H7 (cell line): Measurements from ENCODE around the gene HNRNPUL2. TPM values are rescaled to one million over a fixed set of nuclear protein-coding genes. Genes with fewer than 3 reads are reported as not detected.
"Not testable (repeated sequence)": the region's sequence is repeated elsewhere in the genome, so short reads cannot be mapped to it uniquely, and the experiment has no call there.

Source experiments
- DNase-seq: peaks from one replicate; pipeline ENCODE4 v3.0.0; 2012
- H3K27me3 ChIP-seq: 2 replicates; pipeline ENCODE4 v1.6.0; 2011; ENCODE audit warnings: mild to moderate bottlenecking, low read length; ENCODE audit not compliant: control insufficient read depth, insufficient read depth
- H3K36me3 ChIP-seq: replicated peaks from 2 replicates; pipeline ENCODE4 v1.5.1; 2011; ENCODE audit warnings: low read length; ENCODE audit not compliant: control insufficient read depth, insufficient read depth
- H3K4me3 ChIP-seq: 2 replicates; pipeline ENCODE4 v1.5.1; 2011; ENCODE audit warnings: low read depth, mild to moderate bottlenecking, control low read depth, low read length, moderate library complexity; ENCODE audit not compliant: insufficient read depth
- total RNA-seq: library from RNA; depleted of rRNA; stranded (reverse); fragments of >200 nt; shearing (Covaris generic); gene quantifications from 2 replicates; pipeline ENCODE4 v1.2.3, GENCODE V29; 2014; rRNA removed

HNRNPUL2 gene
- total RNA-seq = 7.3 and 10.1 TPM in 2 replicates

DNA sequence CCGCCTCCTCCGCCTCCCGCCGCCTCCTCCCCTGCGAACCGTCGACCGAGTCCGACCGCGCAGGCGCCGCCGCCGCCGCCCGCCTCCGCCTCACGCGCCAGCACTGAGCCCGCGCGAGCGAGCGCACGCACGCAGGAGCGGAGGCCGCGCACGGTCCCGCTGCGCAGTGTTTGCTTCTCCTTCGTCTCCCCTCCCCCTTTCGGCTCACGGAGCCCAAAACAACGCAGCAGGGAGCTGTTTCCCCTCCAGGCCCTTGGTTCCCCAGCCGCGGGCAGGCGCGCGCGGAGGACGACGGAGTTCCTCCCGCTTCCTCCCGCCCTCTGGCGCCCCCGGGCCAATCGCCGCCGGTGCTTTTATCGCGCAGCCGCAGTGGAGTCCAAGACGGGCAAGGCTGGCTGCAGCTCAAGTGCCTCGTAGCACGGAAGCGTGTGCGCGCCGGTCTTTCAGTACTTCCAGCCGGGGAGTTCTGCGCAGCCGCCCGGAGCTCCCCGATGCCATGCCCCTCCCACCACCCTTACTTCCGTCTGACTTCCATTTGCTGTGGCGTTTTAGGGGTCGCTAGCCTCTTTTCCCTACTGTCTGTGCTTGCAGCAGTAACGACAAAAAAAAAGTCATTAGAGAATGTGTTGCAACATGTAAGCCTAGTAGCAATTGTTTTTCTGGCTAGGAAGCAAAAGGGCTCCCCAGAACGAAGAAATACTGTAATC, at the start of gene HNRNPUL2:
TSS of gene HNRNPUL2 (minus strand) at position 293 of the 707 bp plus-strand sequence. CDS start 301 bp downstream, outside the sequence.
- peak within 1 kb of the TSS; percentile 99 for H3K4me3 ChIP-seq
- H3K27me3 ChIP-seq = no peaks in the 10 kb centered on the region
- peaks cover 18% of the 10 kb centered on the region for H3K36me3 ChIP-seq
- peak; percentile 99 for DNase-seq

DNA sequence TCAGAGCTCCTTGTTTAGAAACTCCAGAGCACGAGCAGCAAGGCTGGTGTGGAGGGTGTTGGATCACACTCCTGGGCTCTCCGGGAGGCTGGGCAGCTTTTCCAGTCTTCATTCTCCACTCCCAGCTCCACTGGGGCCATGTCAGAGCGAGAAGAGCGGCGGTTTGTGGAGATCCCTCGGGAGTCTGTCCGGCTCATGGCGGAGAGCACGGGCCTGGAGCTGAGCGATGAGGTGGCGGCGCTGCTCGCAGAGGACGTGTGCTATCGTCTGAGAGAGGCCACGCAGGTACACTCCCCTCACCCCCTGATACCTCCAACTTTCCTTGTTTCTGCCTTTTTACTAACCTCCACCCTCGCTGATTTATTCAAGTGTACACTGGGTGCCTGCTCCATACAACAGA, 48.4 kb upstream of the HNRNPUL2 start:
- no peak for DNase-seq
- Histone ChIP-seq H3K27me3 (no peaks in the 10 kb centered on the region), H3K4me3 (no peak overlapping the region), H3K36me3 (peaks cover 17% of the 10 kb centered on the region)

DNA sequence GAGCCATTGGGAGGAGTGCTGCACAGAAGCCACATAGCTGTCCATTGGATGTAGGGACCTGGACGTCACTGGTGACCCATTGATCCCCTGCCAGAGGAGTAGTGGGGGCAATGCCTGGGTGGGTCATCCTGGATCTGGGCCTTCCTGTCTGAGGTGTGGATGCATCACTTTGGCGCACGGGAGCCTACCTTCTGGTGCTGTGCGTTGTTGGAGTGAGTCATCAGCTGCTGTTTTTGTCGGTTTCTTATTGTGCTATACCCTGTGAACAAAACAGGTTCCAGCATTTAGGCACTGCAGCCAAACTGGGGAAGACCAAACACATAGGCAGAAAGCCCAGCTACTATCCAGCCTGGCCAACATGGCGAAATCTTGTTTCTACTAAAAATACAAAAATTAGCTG, 47.1 kb upstream of the HNRNPUL2 start:
- DNase-seq = no peak
- peaks cover 17% of the 10 kb centered on the region for H3K36me3 ChIP-seq
- no peak overlapping the region for H3K4me3 ChIP-seq
- H3K27me3 ChIP-seq = no peaks in the 10 kb centered on the region

DNA sequence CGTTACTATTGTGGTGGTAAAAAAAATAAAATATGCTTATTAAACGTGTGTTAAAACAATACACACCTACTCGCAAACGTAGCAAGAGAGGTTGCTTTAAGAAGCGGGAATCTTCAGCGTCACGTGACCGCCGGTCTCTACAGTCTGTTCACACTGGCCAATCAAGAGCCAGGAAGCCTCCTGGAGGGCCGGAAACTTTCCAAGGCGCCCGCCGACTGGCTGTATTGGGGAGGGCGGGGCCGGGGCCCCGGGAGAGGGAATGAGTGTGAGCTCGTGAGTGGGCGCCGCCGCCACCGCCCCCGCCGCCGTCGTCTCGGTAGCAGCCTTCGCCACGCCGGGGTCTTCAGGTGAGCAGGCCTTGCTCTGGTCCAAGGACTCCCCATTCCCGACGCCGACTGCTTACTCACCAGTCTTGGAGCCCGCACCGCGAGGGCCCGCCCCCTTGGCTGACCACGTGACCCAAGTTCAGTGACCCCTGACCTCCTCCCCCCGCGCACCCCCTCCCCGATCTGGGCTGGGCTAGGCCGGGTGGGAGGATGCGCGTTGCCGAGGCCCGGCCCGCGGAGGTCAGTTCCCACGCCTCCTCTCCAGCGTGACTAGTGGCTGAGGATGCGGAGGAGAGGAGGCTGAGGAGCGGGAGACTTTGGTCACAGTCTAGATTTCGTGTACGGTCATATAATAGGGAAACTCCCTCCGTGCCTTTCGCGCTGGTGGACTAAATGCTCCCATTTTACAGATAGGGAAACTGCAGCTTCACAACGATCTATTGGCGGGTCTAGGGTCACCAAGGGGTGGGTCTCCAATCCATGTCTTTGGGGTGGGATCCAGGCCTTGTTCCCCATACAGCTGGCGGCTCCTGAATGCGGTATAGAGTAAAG, 44.1 kb upstream of the HNRNPUL2 start, which contains the start of gene TAF6L:
TSS of gene TAF6L (plus strand) at position 253 of the 878 bp plus-strand sequence. CDS start 4,388 bp downstream, outside the sequence.
- no peaks in the 10 kb centered on the region for H3K27me3 ChIP-seq
- peaks cover 20% of the 10 kb centered on the region for H3K36me3 ChIP-seq
- H3K4me3 ChIP-seq = peak within 1 kb of the TSS; percentile 82
- DNase-seq = peak; percentile 98

DNA sequence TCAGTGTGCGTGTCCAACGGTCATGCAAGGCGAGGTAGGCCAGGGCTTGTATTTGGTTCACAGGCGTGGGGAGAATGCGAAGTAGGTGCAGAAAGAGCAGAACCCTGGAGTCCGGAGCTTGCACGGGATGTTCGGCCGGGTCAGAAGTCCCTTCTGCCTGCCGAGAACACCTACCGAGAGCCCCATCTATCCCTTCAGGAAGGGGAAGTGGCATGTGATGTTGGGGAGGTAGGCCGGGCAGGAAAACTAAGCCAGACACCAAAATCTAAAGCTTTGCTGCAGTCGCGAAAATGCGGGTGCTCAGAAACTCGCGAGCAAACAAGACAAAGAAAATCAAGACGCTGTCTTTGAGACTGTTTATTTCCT, 43.5 kb upstream of the HNRNPUL2 start:
- peak; percentile 69 for DNase-seq

DNA sequence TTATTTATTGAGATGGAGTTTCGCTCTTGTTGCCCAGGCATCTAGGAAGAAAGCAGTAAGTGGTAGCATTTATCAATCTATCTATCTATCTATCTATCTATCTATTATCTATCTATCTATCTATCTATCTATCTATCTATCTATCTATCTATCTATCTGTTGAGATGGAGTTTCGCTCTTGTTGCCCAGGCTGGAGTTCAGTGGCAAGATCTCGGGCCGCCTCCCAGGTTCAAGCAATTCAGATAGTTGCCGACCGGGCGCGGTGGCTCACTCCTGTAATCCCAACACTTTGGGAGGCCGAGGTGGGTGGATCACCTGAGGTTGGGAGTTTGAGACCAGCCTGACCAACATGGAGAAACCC, 33.6 kb upstream of the HNRNPUL2 start:
- peak overlapping the region; percentile 21 for H3K4me3 ChIP-seq
- peaks cover 10% of the 10 kb centered on the region for H3K36me3 ChIP-seq
- not testable (repeated sequence) for H3K27me3 ChIP-seq, DNase-seq

More for the DNA sequence above, 43.5 kb upstream of the HNRNPUL2 start:
- Histone ChIP-seq H3K4me3 (peak overlapping the region; percentile 82), H3K27me3 (no peaks in the 10 kb centered on the region), H3K36me3 (peaks cover 20% of the 10 kb centered on the region)

DNA sequence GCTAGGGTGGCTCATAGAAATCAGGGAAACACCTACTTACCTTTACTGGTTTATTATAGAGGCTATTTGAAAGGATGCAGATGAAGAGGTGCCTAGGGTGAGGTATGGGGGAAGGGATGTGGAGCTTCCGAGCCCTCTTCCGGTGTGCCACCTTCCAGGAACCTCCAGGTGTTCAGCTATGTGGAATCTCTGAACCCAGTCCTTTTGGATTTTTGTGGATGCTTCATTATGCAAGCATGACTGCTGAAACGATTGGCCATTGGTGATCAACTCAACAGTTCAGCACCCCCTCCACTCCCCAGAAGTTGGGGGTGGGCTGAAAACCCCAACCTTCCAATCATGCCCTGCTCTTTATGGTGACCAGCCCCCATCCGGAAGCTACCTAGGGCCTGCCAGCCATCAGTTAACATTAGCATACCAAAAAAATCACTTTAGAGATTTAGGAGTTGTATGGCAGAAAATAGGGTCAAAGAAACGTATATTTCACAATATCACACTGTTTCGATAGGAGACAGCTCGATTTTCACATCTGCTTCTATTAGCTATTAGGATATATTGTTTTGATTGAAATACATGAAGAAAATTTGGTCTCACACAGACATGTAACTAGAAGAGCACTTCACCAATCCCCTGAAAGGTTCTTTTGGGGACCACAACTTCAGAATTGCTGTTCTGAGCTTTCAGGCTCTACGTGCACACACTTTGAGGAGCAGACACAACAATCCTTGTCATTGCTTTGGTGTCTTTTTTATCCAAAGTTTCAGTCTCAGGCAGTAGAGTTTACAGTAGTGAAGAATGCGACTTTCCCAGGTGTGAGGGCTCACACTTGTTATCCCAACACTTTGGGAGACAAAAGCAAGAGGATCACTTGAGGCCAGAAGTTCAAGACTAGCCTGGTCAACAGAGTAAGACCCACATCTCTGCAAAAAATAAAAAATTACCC, 30.9 kb upstream of the HNRNPUL2 start:
- peak; percentile 87 for DNase-seq
- Histone ChIP-seq H3K36me3 (peaks cover 9% of the 10 kb centered on the region), H3K27me3 (no peaks in the 10 kb centered on the region), H3K4me3 (peak overlapping the region; percentile 39)

DNA sequence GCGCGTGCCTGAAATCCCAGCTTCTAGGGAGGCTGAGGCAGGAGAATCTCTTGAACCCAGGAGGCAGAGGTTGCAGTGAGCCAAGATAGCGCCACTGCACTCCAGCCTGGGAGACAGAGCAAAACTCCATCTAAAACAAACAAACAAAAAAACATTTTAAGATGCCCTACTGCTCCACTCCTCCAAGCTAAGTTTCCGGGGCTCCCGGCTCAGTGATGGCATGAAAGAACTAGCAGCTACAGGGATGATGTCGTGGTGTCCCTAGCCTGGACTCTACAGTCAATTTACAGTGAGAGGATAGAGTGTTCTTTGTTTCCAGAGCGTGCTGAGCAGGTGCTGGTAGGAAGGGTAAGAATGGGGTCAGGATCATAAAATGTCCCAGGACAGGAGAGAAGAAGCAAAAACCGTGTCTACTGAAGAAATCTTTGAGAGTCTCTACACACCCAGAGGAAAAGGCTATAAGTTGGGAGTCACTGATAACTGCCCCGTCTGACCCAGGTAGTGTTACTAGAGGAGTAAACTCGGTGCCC, 27.9 kb upstream of the HNRNPUL2 start:
- Histone ChIP-seq H3K36me3 (peaks cover 20% of the 10 kb centered on the region), H3K27me3 (no peaks in the 10 kb centered on the region), H3K4me3 (no peak overlapping the region)
- DNase-seq = no peak

DNA sequence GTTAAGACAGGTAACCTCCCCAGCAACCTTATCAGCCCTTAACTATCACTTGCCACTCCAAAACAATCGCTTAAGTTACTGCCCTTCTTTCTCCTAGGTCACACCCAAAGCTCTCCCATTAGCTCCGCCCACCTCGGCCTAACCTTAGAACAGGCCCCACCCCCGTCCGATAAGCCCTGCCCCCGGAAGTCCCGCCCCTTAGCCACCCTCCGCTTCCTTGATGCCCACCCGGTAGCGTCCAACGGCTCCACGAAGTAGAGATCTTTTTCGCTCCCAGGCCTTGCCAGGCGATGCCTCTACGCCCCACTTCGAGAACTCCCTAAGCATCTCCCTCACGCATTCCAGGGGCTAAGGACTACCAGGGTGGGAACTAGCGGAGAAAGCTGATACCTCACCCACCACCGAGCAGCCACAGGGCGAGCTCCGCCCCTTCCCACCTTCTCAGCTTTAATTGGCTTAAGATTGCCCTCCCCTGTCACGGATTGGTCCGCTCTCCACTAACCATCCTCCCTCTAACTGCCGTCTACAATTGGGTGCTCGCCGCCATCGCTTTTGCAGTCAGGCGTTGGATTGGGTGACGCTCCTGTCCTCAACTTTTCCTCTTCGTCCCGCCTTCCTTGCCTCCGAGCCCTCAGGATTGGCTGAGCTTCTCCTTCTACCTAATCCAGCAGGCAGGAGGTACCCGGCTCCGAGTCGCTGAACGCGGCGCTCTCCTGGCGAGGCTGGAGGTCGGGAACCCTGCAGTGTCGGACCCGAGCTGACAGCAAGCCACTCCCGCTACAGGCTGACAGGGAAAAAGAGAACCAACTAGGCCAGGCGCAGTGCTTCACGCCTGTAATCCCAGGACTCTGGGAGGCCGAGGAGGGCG, 26.7 kb upstream of the HNRNPUL2 start, which contains the start of gene ZBTB3:
TSS of gene ZBTB3 (minus strand) at position 425 of the 868 bp plus-strand sequence. CDS start 496 bp downstream, outside the sequence.
- DNase-seq = peak; percentile 95
- Histone ChIP-seq H3K36me3 (peaks cover 23% of the 10 kb centered on the region), H3K4me3 (peak within 1 kb of the TSS; percentile 77), H3K27me3 (no peaks in the 10 kb centered on the region)

DNA sequence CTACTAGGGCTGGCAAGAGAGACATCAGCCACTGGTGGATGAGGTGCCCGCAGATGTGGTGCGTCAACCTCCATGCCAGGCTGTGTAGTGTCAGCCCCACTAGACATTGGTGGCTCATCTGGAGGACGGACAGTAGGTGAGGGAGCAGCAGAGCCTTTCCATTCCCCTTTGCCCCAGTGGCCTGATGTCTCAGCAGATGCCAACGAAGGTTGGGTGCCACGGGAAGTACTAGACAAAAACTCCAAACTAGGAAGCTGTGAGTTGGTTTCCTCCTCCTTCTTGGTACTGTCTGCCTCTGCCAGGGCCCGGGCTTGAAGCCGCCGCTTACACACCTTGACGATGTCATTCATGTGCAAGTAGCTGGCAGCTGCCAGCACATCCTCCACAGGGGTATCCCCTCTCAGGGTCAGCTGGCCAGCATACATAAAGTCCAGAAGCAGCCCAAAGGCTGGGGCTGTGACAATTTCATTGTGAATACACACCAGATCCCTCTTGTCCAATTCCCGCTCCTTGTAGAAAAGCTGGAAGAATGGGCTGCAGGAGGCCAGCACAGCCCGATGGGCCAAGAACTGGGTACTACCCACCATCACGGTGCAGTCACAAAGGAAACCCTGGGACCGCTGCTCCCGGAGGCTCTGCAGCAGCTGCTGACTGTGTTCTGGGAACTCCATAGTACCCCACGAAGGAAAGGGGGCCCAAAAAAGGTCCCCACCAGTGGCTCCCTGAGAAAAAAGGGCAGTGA, 25.9 kb upstream of the HNRNPUL2 start:
- peaks cover 25% of the 10 kb centered on the region for H3K36me3 ChIP-seq
- DNase-seq = no peak
- H3K27me3 ChIP-seq = no peaks in the 10 kb centered on the region
- peak overlapping the region; percentile 77 for H3K4me3 ChIP-seq

DNA sequence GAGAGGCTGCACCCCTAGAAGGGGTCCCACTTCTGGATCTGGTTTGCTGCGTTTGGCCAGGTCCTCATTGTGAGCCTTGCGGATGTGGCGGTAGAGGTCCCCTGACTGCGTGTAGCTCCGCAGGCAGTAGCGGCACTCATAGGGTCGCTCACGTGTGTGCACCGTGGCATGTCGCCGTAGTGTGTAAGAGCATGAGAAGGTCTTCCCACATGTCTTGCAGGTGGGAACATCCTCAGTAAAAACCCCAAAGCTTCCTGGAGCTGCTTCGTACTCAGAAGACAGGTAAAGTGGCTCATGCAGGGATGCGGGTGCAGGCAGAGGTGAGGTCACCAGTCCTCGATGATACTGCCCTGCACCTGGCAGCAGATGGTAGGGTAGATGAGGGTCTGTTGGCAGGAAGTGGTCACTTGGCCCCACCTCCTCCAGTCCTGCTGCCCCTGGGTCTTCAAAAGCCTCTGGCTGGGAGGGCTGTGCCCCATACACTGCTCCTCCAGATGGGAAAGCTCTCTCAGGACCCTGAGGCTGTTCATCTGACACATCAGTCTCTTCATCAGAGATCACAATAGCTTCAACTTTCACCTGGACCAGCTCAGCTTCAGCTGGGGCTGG, 25.0 kb upstream of the HNRNPUL2 start:
- H3K4me3 ChIP-seq = no peak overlapping the region
- DNase-seq = no peak
- peaks cover 25% of the 10 kb centered on the region for H3K36me3 ChIP-seq
- no peaks in the 10 kb centered on the region for H3K27me3 ChIP-seq

DNA sequence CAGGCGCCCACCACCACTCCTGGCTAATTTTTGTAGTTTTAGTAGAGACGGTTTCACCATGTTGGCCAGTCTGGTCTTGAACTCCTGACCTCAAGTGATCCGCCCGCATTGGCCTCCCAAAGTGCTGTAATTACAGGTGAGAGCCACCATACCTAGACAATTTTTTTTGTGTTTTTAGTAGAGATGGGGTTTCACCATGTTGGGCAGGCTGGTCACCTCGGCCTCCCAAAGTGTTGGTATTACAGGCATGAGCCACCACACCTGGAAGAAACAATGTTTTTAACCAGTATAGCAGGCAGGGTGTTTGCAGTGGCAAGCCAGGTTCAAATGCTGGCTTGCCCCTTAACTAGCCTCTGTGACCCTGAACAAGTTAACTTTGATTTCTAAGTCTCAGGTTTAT, 22.7 kb upstream of the HNRNPUL2 start:
- not testable (repeated sequence) for DNase-seq, H3K4me3 ChIP-seq, H3K27me3 ChIP-seq
- peaks cover 24% of the 10 kb centered on the region for H3K36me3 ChIP-seq
